GM12878 (cell line): Measurements from ENCODE around the gene BRME1. TPM values are rescaled to one million over a fixed set of nuclear protein-coding genes. Genes with fewer than 3 reads are reported as not detected.

Experiments used
- BMI1 ChIP-seq: fragments of 450-650 bp; IDR thresholded peaks from 2 replicates; pipeline ENCODE4 v1.6.1; 2016; ENCODE audit warnings: mild to moderate bottlenecking, moderate library complexity, borderline replicate concordance
- CHD1 ChIP-seq: IDR thresholded peaks from 2 replicates; pipeline ENCODE4 v1.6.1; 2012; ENCODE audit warnings: low read depth, low read length, improper control_type of control experiment
- CREM ChIP-seq: IDR thresholded peaks from 2 replicates; pipeline ENCODE4 v1.6.1; 2014; ENCODE audit warnings: antibody characterized with exemption, low read depth
- IKZF1 ChIP-seq: fragments of 450-650 bp; conservative IDR thresholded peaks from 2 replicates; pipeline ENCODE4 v1.6.1; 2017; ENCODE audit warnings: antibody characterized with exemption, mild to moderate bottlenecking
- MTA2 ChIP-seq: fragments of 450-650 bp; IDR thresholded peaks from 2 replicates; pipeline ENCODE4 v1.6.1; 2016; ENCODE audit warnings: low read depth, mild to moderate bottlenecking, moderate library complexity
- NFYA ChIP-seq: IDR thresholded peaks from 2 replicates; pipeline ENCODE4 v1.6.1; 2011; ENCODE audit warnings: low read depth, mild to moderate bottlenecking, low read length, improper control_type of control experiment, borderline replicate concordance
- POLR2AphosphoS5 ChIP-seq: IDR thresholded peaks from 2 replicates; pipeline ENCODE4 v1.6.1; 2011; ENCODE audit warnings: mild to moderate bottlenecking, low read length, inconsistent platforms
- POU2F2 ChIP-seq: IDR thresholded peaks from 3 replicates; pipeline ENCODE4 v1.6.1; 2011; ENCODE audit warnings: low read depth, mild to moderate bottlenecking, low read length, borderline replicate concordance
- RAD21 ChIP-seq: IDR thresholded peaks from 2 replicates; pipeline ENCODE4 v1.6.1; 2011; ENCODE audit warnings: mild to moderate bottlenecking, low read depth, low read length, moderate library complexity; ENCODE audit not compliant: insufficient read depth
- RB1 ChIP-seq: fragments of 450-650 bp; formaldehyde crosslinking; IDR thresholded peaks from 2 replicates; pipeline ENCODE4 v1.6.1; 2017; ENCODE audit warnings: mild to moderate bottlenecking, borderline replicate concordance
- RBBP5 ChIP-seq: fragments of 200-600 bp; sonication (generic); conservative IDR thresholded peaks from 2 replicates; pipeline ENCODE4 v1.6.1; 2016
- RUNX3 ChIP-seq: IDR thresholded peaks from 2 replicates; pipeline ENCODE4 v1.6.1; 2012; ENCODE audit warnings: low read length, inconsistent platforms
- SREBF1 ChIP-seq: IDR thresholded peaks from 2 replicates; pipeline ENCODE4 v1.6.1; 2012; ENCODE audit warnings: mild to moderate bottlenecking, low read length
- SRF ChIP-seq, 2 experiments: IDR thresholded peaks; 2 replicates each; pipeline ENCODE4 v1.6.1; 2011; ENCODE audit warnings: low read depth in 2 of 2, low read length in 2 of 2, mild to moderate bottlenecking in 1 of 2, moderate library complexity in 1 of 2
- STAT3 ChIP-seq: IDR thresholded peaks from 2 replicates; pipeline ENCODE4 v1.6.1; 2011; ENCODE audit warnings: low read depth, low read length, improper control_type of control experiment
- TCF12 ChIP-seq: IDR thresholded peaks from 2 replicates; pipeline ENCODE4 v1.6.1; 2011; ENCODE audit warnings: low read depth, mild to moderate bottlenecking, low read length
- TCF7 ChIP-seq: IDR thresholded peaks from 2 replicates; pipeline ENCODE4 v1.6.1; 2014; ENCODE audit warnings: antibody characterized with exemption, borderline replicate concordance
- USF1 ChIP-seq: IDR thresholded peaks from 2 replicates; pipeline ENCODE4 v1.6.1; 2011; ENCODE audit warnings: borderline replicate concordance, low read depth, mild to moderate bottlenecking, moderate library complexity, mixed read lengths, low read length; ENCODE audit not compliant: insufficient read depth; ENCODE audit errors: extremely low read length
- YY1 ChIP-seq: IDR thresholded peaks from 2 replicates; pipeline ENCODE4 v1.6.1; 2011; ENCODE audit warnings: low read depth, mild to moderate bottlenecking, low read length
- ZNF207 ChIP-seq: fragments of 450-650 bp; IDR thresholded peaks from 2 replicates; pipeline ENCODE4 v1.6.1; 2014; ENCODE audit warnings: antibody characterized with exemption, mild to moderate bottlenecking, borderline replicate concordance
- ZNF24 ChIP-seq: fragments of 450-650 bp; IDR thresholded peaks from 2 replicates; pipeline ENCODE4 v1.6.1; 2017; ENCODE audit warnings: antibody characterized with exemption, mild to moderate bottlenecking
- ZNF274 ChIP-seq: IDR thresholded peaks from one replicate; pipeline ENCODE4 v1.8.0; 2011; ENCODE audit not compliant: insufficient read length, insufficient read depth
- ZNF384 ChIP-seq: IDR thresholded peaks from 2 replicates; pipeline ENCODE4 v1.6.1; 2012; ENCODE audit warnings: low read depth, mild to moderate bottlenecking, low read length, improper control_type of control experiment, borderline replicate concordance
- polyA plus RNA-seq, 11 experiments: library from polyadenylated mRNA; depleted of rRNA in 4 of 11; unstranded in 6 of 11; stranded (reverse) in 5 of 11; fragments of >200 nt; fragmentation: Nextera tagmentation in 4 of 11; fragmentation: Illumina TruSeq in 1 of 11; extraction: Ambion mirVana in 4 of 11; extraction: Trizol in 1 of 11; gene quantifications; 1 replicate in 1 of 11; 2 replicates in 10 of 11; pipeline versions ENCODE4 v1.2.1 to v1.2.3, GENCODE V29; 2011 to 2016; ENCODE audit warnings: inconsistent platforms in 2 of 11, missing spikeins in 2 of 11, low read depth in 1 of 11
- total RNA-seq, 4 experiments: library from RNA; depleted of rRNA in 3 of 4; stranded (reverse); fragments of >200 nt in 3 of 4; fragmentation: Illumina TruSeq in 1 of 4; extraction: Trizol in 1 of 4; gene quantifications; 2 replicates each; pipeline versions ENCODE4 v1.2.1 to v1.2.3, GENCODE V29; 2013 to 2021
- TF ChIP-seq, protein P1 (sequence below): fragments of 450-650 bp; IDR thresholded peaks from 2 replicates; pipeline ENCODE4 v1.6.1; 2018; ENCODE audit warnings: mild to moderate bottlenecking, low read depth, moderate library complexity; ENCODE audit not compliant: partially characterized antibody
- TF ChIP-seq, protein P2 (sequence below): fragments of 450-650 bp; IDR thresholded peaks from 2 replicates; pipeline ENCODE4 v1.6.1; 2016; ENCODE audit warnings: mild to moderate bottlenecking
- TF ChIP-seq, protein P3 (sequence below): fragments of 450-650 bp; IDR thresholded peaks from 2 replicates; pipeline ENCODE4 v1.6.1; 2014; ENCODE audit warnings: mild to moderate bottlenecking

The BRME1 gene
- total and polyA plus RNA-seq, 10 of the 15 experiments (the other 5 are each of a cell fraction or from before 2014, with no cell fraction given) = 0.07 to 2.2 (median 1.1) TPM; not detected in 1

DNA sequence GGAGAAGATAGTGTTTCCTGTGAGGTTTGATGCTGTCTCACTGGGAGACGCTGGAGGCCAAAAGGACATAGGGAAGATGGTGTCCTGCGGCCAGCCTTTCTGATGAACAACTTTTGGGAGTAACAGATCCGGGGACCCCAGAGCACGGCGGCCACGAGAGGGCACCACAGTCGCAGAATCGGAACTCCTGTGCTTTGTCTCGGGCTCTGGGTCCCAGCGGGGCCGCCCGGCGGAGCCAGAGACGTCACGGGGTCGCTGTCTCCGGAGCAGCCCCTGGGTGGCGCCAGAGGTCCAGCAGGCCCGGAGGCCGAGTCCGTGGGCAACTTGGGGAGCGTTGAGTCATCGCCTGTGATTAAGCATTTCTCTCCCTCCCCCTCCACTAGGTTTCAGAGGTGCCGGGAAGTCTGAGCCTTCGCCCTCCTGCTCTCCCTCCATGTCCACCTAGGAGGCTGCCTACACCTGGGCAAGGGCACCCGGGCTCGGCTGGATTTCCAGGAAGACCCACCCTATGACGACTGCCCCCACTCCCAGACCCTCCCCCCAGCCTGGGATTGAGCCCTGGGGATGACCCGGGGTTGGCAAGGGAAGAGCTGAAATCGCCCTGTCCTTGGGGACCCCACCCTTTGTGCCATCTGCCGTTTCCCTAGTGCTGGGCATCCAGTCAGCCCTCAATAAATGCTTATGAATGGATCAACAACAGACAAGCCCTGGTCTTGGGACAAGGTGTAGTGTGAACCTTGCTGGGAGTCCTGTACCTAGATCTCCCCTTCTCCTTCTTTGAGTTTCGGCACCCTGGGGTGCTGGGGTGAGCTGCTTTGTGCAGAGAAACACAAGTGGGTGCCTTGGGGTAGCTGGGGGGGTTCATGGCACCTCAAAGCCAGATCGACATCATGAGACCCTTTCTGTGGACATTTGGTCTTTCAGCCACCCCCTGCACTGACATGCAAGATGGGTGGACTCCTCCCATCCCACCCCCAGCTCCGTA is 25.6 kb downstream of the BRME1 start (continued):
- TF ChIP-seq, protein P1, sequence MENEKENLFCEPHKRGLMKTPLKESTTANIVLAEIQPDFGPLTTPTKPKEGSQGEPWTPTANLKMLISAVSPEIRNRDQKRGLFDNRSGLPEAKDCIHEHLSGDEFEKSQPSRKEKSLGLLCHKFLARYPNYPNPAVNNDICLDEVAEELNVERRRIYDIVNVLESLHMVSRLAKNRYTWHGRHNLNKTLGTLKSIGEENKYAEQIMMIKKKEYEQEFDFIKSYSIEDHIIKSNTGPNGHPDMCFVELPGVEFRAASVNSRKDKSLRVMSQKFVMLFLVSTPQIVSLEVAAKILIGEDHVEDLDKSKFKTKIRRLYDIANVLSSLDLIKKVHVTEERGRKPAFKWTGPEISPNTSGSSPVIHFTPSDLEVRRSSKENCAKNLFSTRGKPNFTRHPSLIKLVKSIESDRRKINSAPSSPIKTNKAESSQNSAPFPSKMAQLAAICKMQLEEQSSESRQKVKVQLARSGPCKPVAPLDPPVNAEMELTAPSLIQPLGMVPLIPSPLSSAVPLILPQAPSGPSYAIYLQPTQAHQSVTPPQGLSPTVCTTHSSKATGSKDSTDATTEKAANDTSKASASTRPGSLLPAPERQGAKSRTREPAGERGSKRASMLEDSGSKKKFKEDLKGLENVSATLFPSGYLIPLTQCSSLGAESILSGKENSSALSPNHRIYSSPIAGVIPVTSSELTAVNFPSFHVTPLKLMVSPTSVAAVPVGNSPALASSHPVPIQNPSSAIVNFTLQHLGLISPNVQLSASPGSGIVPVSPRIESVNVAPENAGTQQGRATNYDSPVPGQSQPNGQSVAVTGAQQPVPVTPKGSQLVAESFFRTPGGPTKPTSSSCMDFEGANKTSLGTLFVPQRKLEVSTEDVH = no peak
- no peak for TF ChIP-seq SRF (IDR thresholded peaks at IDR 0.05; ENCODE audit: low read depth in 2 of 2, low read length in 2 of 2)
- peak; percentile 82 for TF ChIP-seq IKZF1
- TF ChIP-seq ZNF24 = 0 out of 2 replicates have a peak, but pooled peaks have one; percentile 17
- no peak for TF ChIP-seq CHD1
- TF ChIP-seq RBBP5 = no peak
- peak; percentile 78 for TF ChIP-seq YY1
- no peak for TF ChIP-seq BMI1
- TF ChIP-seq SREBF1 = no peak
- TF ChIP-seq USF1 = peak; percentile 57
- peak; percentile 93 for TF ChIP-seq ZNF207
- TF ChIP-seq, protein P2, sequence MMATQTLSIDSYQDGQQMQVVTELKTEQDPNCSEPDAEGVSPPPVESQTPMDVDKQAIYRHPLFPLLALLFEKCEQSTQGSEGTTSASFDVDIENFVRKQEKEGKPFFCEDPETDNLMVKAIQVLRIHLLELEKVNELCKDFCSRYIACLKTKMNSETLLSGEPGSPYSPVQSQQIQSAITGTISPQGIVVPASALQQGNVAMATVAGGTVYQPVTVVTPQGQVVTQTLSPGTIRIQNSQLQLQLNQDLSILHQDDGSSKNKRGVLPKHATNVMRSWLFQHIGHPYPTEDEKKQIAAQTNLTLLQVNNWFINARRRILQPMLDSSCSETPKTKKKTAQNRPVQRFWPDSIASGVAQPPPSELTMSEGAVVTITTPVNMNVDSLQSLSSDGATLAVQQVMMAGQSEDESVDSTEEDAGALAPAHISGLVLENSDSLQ = 0 out of 2 replicates have a peak, but pooled peaks have one; percentile 26
- TF ChIP-seq, protein P3, sequence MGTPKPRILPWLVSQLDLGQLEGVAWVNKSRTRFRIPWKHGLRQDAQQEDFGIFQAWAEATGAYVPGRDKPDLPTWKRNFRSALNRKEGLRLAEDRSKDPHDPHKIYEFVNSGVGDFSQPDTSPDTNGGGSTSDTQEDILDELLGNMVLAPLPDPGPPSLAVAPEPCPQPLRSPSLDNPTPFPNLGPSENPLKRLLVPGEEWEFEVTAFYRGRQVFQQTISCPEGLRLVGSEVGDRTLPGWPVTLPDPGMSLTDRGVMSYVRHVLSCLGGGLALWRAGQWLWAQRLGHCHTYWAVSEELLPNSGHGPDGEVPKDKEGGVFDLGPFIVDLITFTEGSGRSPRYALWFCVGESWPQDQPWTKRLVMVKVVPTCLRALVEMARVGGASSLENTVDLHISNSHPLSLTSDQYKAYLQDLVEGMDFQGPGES = 0 out of 2 replicates have a peak, but pooled peaks have one; percentile 47
- no peak for TF ChIP-seq MTA2
- TF ChIP-seq POLR2AphosphoS5 = no peak
- TF ChIP-seq RB1 = peak; percentile 94; the same call in 1 of the 2 replicates
- TF ChIP-seq STAT3 = no peak
- no peak for TF ChIP-seq POU2F2
- peak; percentile 98 for TF ChIP-seq RAD21
- no peak for TF ChIP-seq ZNF274
- TF ChIP-seq ZNF384 = no peak
- TF ChIP-seq TCF12 = 0 out of 2 replicates have a peak, but pooled peaks have one; percentile 62
- no peak for TF ChIP-seq TCF7
- TF ChIP-seq RUNX3 = peak; percentile 48; the same call in 1 of the 2 replicates
- TF ChIP-seq NFYA = no peak
- peak; percentile 93 for TF ChIP-seq CREM
